CD14-positive monocyte (primary cell): Measurements from ENCODE around the gene TMEM120B. TPM values are rescaled to one million over a fixed set of nuclear protein-coding genes. Genes with fewer than 3 reads are reported as not detected.

Experiments
- DNase-seq, 3 donors: peaks; one replicate each; pipeline ENCODE4 v3.0.0-alpha.2; 2011 to 2022
- H2AFZ ChIP-seq: 2 replicates; pipeline ENCODE4 v1.6.0; 2012; ENCODE audit warnings: mild to moderate bottlenecking, low read depth, low read length, inconsistent platforms; ENCODE audit not compliant: insufficient read depth, poor library complexity, severe bottlenecking
- H3K27ac ChIP-seq, 2 donors: 1 replicate in 1 of 2; 2 replicates in 1 of 2; pipeline ENCODE4 v1.5.1; 2012 to 2013; ENCODE audit warnings: low read length in 2 of 2, control low read depth in 1 of 2, inconsistent platforms in 1 of 2, low read depth in 1 of 2, mild to moderate bottlenecking in 1 of 2
- H3K27me3 ChIP-seq, 2 donors: one replicate each; pipeline versions ENCODE4 v1.6.0 to v1.6.1; 2011 to 2013; ENCODE audit warnings: low read length in 2 of 2; ENCODE audit not compliant: control insufficient read depth in 2 of 2, insufficient read depth in 2 of 2
- H3K36me3 ChIP-seq, 2 donors: replicated peaks in 1 of 2; 1 replicate in 1 of 2; 2 replicates in 1 of 2; pipeline versions ENCODE4 v1.5.1 to v1.6.1; 2012 to 2013; ENCODE audit warnings: low read length in 2 of 2, control low read depth in 1 of 2, inconsistent platforms in 1 of 2, mild to moderate bottlenecking in 1 of 2; ENCODE audit not compliant: insufficient read depth in 2 of 2, control insufficient read depth in 1 of 2
- H3K4me1 ChIP-seq, 2 donors: 1 replicate in 1 of 2; 2 replicates in 1 of 2; pipeline versions ENCODE4 v1.5.1 to v1.6.1; 2012 to 2013; ENCODE audit warnings: low read length in 2 of 2, control low read depth in 1 of 2, inconsistent platforms in 1 of 2, mild to moderate bottlenecking in 1 of 2, moderate library complexity in 1 of 2; ENCODE audit not compliant: insufficient read depth in 2 of 2, control insufficient read depth in 1 of 2
- H3K4me2 ChIP-seq: replicated peaks from 2 replicates; pipeline ENCODE3; 2012; ENCODE audit warnings: low read length, moderate library complexity, mild to moderate bottlenecking; ENCODE audit not compliant: poor library complexity, severe bottlenecking; ENCODE audit errors: extremely low read depth
- H3K4me3 ChIP-seq, 3 experiments: fragments of 200-600 bp in 1 of 3; sonication (generic) in 1 of 3; replicated peaks in 1 of 3; 1 replicate in 2 of 3; 2 replicates in 1 of 3; pipeline ENCODE4 v1.5.1; 2011 to 2013; ENCODE audit warnings: low read length in 3 of 3, mild to moderate bottlenecking in 3 of 3, control low read depth in 2 of 3, low read depth in 2 of 3, inconsistent platforms in 1 of 3, moderate library complexity in 1 of 3
- H3K79me2 ChIP-seq: 2 replicates; pipeline ENCODE4 v1.6.0; 2012; ENCODE audit warnings: mild to moderate bottlenecking, control low read depth, inconsistent platforms, low read length, moderate library complexity; ENCODE audit not compliant: insufficient read depth
- H3K9ac ChIP-seq: 2 replicates; pipeline ENCODE4 v1.6.0; 2017; ENCODE audit warnings: low read length, mild to moderate bottlenecking; ENCODE audit not compliant: insufficient read depth, poor library complexity, severe bottlenecking
- H3K9me3 ChIP-seq, 2 donors: replicated peaks in 1 of 2; 1 replicate in 1 of 2; 2 replicates in 1 of 2; pipeline versions ENCODE4 v1.5.1 to v1.6.1; 2012 to 2013; ENCODE audit warnings: low read length in 2 of 2, control low read depth in 1 of 2; ENCODE audit not compliant: control insufficient read depth in 1 of 2, insufficient read depth in 1 of 2
- H4K20me1 ChIP-seq: 2 replicates; pipeline ENCODE4 v1.6.0; 2012; ENCODE audit warnings: mild to moderate bottlenecking, low read length, control low read depth, moderate library complexity; ENCODE audit not compliant: insufficient read depth
- H3K27ac Mint-ChIP-seq, 7 donors: one replicate each; pipeline ENCODE4 v1.8.0; 2020; ENCODE audit warnings: mild to moderate bottlenecking in 7 of 7, mixed read lengths in 7 of 7, moderate library complexity in 6 of 7, inconsistent platforms in 2 of 7
- H3K27me3 Mint-ChIP-seq, 3 donors: one replicate each; pipeline ENCODE4 v1.8.0; 2021 to 2022; ENCODE audit warnings: low read depth in 3 of 3, mild to moderate bottlenecking in 3 of 3, mixed read lengths in 3 of 3, moderate library complexity in 3 of 3, inconsistent platforms in 1 of 3
- H3K36me3 Mint-ChIP-seq, 2 donors: one replicate each; pipeline ENCODE4 v1.8.0; 2020; ENCODE audit warnings: mixed read lengths in 2 of 2, inconsistent platforms in 1 of 2, mild to moderate bottlenecking in 1 of 2
- H3K4me1 Mint-ChIP-seq: one replicate; pipeline ENCODE4 v1.8.0; 2020; ENCODE audit warnings: mild to moderate bottlenecking, mixed read lengths
- H3K4me3 Mint-ChIP-seq, 2 donors: one replicate each; pipeline ENCODE4 v1.8.0; 2020; ENCODE audit warnings: mild to moderate bottlenecking in 2 of 2, mixed read lengths in 2 of 2, moderate library complexity in 1 of 2
- H3K9me3 Mint-ChIP-seq, 7 donors: one replicate each; pipeline ENCODE4 v1.8.0; 2020 to 2022; ENCODE audit warnings: mixed read lengths in 7 of 7, mild to moderate bottlenecking in 6 of 7, moderate library complexity in 6 of 7, inconsistent platforms in 2 of 7
- WGBS: methylation state at CpG from one replicate; pipeline ENCODE4 v1.1.5; 2013; ENCODE audit warnings: missing lambda C conversion rate; ENCODE audit not compliant: insufficient coverage; 5-methylcytosine and 5-hydroxymethylcytosine counted together
- intact Hi-C, 2 donors: fragments of 100-400 bp; cut with micrococcal nuclease; formaldehyde crosslinking; loops; one replicate each; pipeline versions ENCODE4 v1.15.0 to v1.15.1; 2023
- polyA plus RNA-seq, 3 donors: library from polyadenylated mRNA; depleted of rRNA in 1 of 3; unstranded in 2 of 3; stranded (reverse) in 1 of 3; fragments of 300-500 nt in 2 of 3; fragments of >200 nt in 1 of 3; fragmentation: Illumina TruSeq in 2 of 3; gene quantifications; 1 replicate in 2 of 3; 2 replicates in 1 of 3; pipeline ENCODE4 v1.2.3, GENCODE V29; 2012 to 2021
- TF ChIP-seq, protein P1 (sequence below): fragments of 200-600 bp; IDR thresholded peaks from one replicate; pipeline ENCODE4 v1.8.0; 2022; ENCODE audit warnings: antibody characterized with exemption, mild to moderate bottlenecking

TMEM120B gene
- polyA plus RNA-seq, 3 donors: 0.65 to 2.4 (median 1.1) TPM

DNA sequence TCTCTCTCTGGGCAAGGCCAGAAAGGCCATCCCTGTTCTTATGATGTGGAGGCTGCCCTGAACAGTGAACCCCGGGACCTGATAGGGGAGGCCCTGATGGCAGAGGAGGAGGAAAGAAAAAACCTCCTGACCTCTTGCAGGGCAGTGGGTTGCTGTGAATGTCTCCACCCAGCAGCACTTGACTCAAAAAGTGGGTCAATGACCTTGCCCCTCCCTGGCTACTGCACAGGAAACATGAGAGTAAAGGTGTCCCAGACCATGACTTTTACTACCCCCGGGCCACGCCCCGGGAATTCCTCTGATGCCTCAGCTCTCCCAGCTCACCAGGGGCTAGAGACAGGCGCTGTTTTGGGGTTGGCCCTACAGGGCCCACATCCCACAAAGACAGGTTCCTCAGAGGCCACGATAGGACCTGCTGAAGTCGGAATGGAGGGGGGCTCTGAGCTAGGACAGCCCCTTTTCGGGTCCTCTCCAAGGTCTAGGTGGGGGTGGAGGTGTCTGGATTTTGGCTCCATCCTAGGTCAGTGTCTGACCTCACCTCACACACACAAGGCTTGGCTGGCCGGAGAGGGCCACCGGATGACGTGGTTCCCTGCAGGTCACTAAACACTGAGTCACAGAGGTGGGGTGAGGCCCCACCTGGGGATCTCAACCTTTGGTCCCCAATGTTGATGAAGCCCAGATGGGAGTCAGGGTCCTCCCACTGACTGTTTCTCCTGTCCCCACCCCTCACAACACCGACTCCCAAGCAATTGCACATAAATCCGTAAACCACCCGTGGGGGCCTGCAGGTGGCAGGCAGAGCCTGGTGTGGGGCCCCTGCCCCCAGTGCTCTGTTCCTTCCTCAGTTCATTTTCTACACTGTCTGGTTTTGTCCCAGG is 79.4 kb downstream of the TMEM120B start:
- Histone ChIP-seq H3K4me3 (peak overlapping the region in 2 of 3 experiments; percentile 59 to 82), H2AFZ (no peak overlapping the region), H3K9me3 (no peaks in the 10 kb centered on the region), H3K27ac (no peak overlapping the region), H3K4me2 (peak overlapping the region; percentile 90), H4K20me1 (peaks cover 26% of the 10 kb centered on the region), H3K4me1 (peaks cover 85 to 98% of the 10 kb centered on the region in 2 donors), H3K36me3 (peaks cover 12 to 16% of the 10 kb centered on the region in 2 donors), H3K79me2 (peaks cover 55% of the 10 kb centered on the region), H3K27me3 (no peaks in the 10 kb centered on the region), H3K9ac (no peak overlapping the region)
- DNase-seq: no peak
- WGBS: 26% methylated on average over 4 of the region's 14 CpGs
- TF ChIP-seq, protein P1, sequence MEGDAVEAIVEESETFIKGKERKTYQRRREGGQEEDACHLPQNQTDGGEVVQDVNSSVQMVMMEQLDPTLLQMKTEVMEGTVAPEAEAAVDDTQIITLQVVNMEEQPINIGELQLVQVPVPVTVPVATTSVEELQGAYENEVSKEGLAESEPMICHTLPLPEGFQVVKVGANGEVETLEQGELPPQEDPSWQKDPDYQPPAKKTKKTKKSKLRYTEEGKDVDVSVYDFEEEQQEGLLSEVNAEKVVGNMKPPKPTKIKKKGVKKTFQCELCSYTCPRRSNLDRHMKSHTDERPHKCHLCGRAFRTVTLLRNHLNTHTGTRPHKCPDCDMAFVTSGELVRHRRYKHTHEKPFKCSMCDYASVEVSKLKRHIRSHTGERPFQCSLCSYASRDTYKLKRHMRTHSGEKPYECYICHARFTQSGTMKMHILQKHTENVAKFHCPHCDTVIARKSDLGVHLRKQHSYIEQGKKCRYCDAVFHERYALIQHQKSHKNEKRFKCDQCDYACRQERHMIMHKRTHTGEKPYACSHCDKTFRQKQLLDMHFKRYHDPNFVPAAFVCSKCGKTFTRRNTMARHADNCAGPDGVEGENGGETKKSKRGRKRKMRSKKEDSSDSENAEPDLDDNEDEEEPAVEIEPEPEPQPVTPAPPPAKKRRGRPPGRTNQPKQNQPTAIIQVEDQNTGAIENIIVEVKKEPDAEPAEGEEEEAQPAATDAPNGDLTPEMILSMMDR: no peak
- H3K27ac Mint-ChIP-seq: peak overlapping the region; percentile 24 to 80 (median 66)
- intact Hi-C loops: loop anchor here (5.0 to 10.0 kb wide), 4 partner anchors 95 to 293 kb away; partner anchors contain the start of gene ORAI1 (in 1 of the 2)
- H3K4me3 Mint-ChIP-seq: peak overlapping the region; percentile 81 to 89
- peaks cover 0 to 2% (median 0%) of the 10 kb centered on the region in 3 donors for H3K27me3 Mint-ChIP-seq
- peaks cover 0 to 2% (median 0%) of the 10 kb centered on the region in 7 donors for H3K9me3 Mint-ChIP-seq
- H3K36me3 Mint-ChIP-seq: peaks cover 16 to 31% of the 10 kb centered on the region in 2 donors
- peaks cover 69% of the 10 kb centered on the region for H3K4me1 Mint-ChIP-seq

DNA sequence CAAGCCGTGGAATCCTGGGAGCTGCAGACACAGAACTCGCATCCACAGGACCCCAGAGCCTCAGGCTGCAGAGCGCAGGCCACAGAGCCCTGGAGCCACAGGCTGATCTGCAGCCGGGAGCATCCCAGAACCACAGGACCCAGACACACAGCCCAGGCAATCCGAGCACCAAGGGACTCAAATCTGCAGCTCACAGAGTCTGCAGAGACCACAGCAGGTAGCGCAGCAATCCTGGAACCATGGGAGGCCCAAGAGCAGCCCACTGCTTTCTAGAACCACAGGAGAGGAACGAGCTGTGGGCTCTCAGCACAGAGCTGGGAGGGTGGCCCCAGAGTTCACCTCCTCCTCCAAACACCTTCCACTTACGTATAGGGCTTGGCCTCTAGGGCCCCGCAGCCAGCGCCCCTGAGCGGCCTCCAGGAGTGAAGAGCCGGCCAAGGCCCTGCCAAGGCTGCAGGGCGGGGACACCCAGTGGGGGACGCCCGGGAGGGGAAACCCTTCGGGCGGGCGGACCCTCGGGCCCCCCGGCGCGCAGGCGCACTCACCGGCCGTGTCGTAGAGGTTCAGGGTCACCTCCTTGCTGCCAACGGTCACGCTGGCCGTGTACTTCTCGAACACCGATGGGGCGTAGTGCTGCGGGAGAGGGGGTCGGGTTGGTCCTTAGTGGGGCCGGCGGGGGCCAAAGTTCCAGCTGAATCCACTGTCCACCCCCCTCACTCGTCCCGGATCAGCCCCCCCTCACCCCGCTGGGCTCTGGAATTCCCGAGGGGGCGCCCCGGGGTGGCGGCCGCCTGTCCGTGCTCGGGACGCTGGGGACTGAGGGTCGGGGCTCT is 80.3 kb downstream of the TMEM120B start:
- Histone ChIP-seq H3K9me3 (no peaks in the 10 kb centered on the region), H3K4me2 (peak overlapping the region; percentile 90), H3K27ac (peak overlapping the region; percentile 7 to 67), H3K4me3 (peak overlapping the region; percentile 59 to 82 (median 64)), H3K9ac (peak overlapping the region; percentile 81), H2AFZ (peak overlapping the region; percentile 85), H3K79me2 (peaks cover 58% of the 10 kb centered on the region), H3K4me1 (peaks cover 87 to 98% of the 10 kb centered on the region in 2 donors), H3K27me3 (no peaks in the 10 kb centered on the region), H3K36me3 (peaks cover 18 to 19% of the 10 kb centered on the region in 2 donors), H4K20me1 (peaks cover 35% of the 10 kb centered on the region)
- H3K27me3 Mint-ChIP-seq: peaks cover 0 to 2% (median 0%) of the 10 kb centered on the region in 3 donors
- H3K4me3 Mint-ChIP-seq: peak overlapping the region; percentile 81 to 89
- TF ChIP-seq, protein P1: no peak
- peak overlapping the region in 4 of 7 donors; percentile 8 to 66 (median 40) for H3K27ac Mint-ChIP-seq
- H3K36me3 Mint-ChIP-seq: peaks cover 17 to 36% of the 10 kb centered on the region in 2 donors
- no peak for DNase-seq
- intact Hi-C loops: loop anchor here (5.0 to 10.0 kb wide), 4 partner anchors 96 to 292 kb away; partner anchors contain the start of gene ORAI1 (in 1 of the 2)
- peaks cover 68% of the 10 kb centered on the region for H3K4me1 Mint-ChIP-seq
- H3K9me3 Mint-ChIP-seq: peaks cover 0 to 3% (median 0%) of the 10 kb centered on the region in 7 donors
- WGBS: 6% methylated on average over 27 of the region's 48 CpGs
